Astrocyte (in vitro differentiated cells and primary cell): ENCODE results near the gene UTS2B. TPM values are rescaled to one million over a fixed set of nuclear protein-coding genes. Genes with fewer than 3 reads are reported as not detected.

Experiments
- DNase-seq: peaks from one replicate; pipeline ENCODE4 v3.0.0-alpha.2; 2010; ENCODE audit warnings: low read depth
- FAIRE-seq: peaks from 2 replicates; lab custom pipeline; 2011; peaks lifted over from hg19 to GRCh38; lab: Jason Lieb, UNC
- H2AFZ ChIP-seq: 2 replicates; pipeline ENCODE4 v1.6.0; 2012; ENCODE audit warnings: low read depth, low read length, inconsistent platforms
- H3K27ac ChIP-seq: 2 replicates; pipeline ENCODE4 v1.5.1; 2011; ENCODE audit warnings: low read depth, low read length, inconsistent platforms
- H3K27me3 ChIP-seq: 2 replicates; pipeline ENCODE4 v1.6.0; 2011; ENCODE audit warnings: low read length, inconsistent platforms; ENCODE audit not compliant: insufficient read depth
- H3K36me3 ChIP-seq: 2 replicates; pipeline ENCODE4 v1.5.1; 2011; ENCODE audit warnings: low read length, inconsistent platforms; ENCODE audit not compliant: insufficient read depth
- H3K4me1 ChIP-seq: 2 replicates; pipeline ENCODE4 v1.5.1; 2011; ENCODE audit warnings: low read length, inconsistent platforms; ENCODE audit not compliant: insufficient read depth
- H3K4me2 ChIP-seq: 2 replicates; pipeline ENCODE4 v1.6.0; 2012; ENCODE audit warnings: low read length, inconsistent platforms
- H3K4me3 ChIP-seq: 2 replicates; pipeline ENCODE4 v1.5.1; 2011; ENCODE audit warnings: low read depth, mild to moderate bottlenecking, low read length, inconsistent platforms; ENCODE audit not compliant: insufficient read depth
- H3K79me2 ChIP-seq: 2 replicates; pipeline ENCODE4 v1.6.0; 2012; ENCODE audit warnings: mild to moderate bottlenecking, low read length, inconsistent platforms; ENCODE audit not compliant: insufficient read depth
- H3K9ac ChIP-seq: 2 replicates; pipeline ENCODE4 v1.6.0; 2012; ENCODE audit warnings: mild to moderate bottlenecking, low read length, inconsistent platforms
- H3K9me3 ChIP-seq: 2 replicates; pipeline ENCODE4 v1.5.1; 2012; ENCODE audit warnings: low read depth, mild to moderate bottlenecking, low read length, inconsistent platforms; ENCODE audit not compliant: insufficient read depth
- H4K20me1 ChIP-seq: 2 replicates; pipeline ENCODE4 v1.6.0; 2012; ENCODE audit warnings: low read length, inconsistent platforms; ENCODE audit not compliant: insufficient read depth
- H3K27ac Mint-ChIP-seq: one replicate; pipeline ENCODE4 v1.8.0; 2021; ENCODE audit warnings: mild to moderate bottlenecking, mixed read lengths; ENCODE audit not compliant: unreplicated experiment
- H3K27me3 Mint-ChIP-seq: one replicate; pipeline ENCODE4 v1.8.0; 2021; ENCODE audit warnings: low read depth, mixed read lengths; ENCODE audit not compliant: unreplicated experiment
- H3K36me3 Mint-ChIP-seq: one replicate; pipeline ENCODE4 v1.8.0; 2021; ENCODE audit warnings: low read depth, mixed read lengths; ENCODE audit not compliant: unreplicated experiment
- H3K4me1 Mint-ChIP-seq: one replicate; pipeline ENCODE4 v1.8.0; 2021; ENCODE audit warnings: low read depth, mixed read lengths; ENCODE audit not compliant: unreplicated experiment
- H3K4me3 Mint-ChIP-seq: one replicate; pipeline ENCODE4 v1.8.0; 2021; ENCODE audit warnings: mild to moderate bottlenecking, moderate library complexity, mixed read lengths; ENCODE audit not compliant: unreplicated experiment
- H3K9me3 Mint-ChIP-seq: one replicate; pipeline ENCODE4 v1.8.0; 2021; ENCODE audit warnings: mild to moderate bottlenecking, mixed read lengths; ENCODE audit not compliant: unreplicated experiment
- EZH2 ChIP-seq: IDR thresholded peaks from 2 replicates; pipeline ENCODE4 v1.6.1; 2012; ENCODE audit warnings: mild to moderate bottlenecking, low read length, inconsistent platforms; ENCODE audit not compliant: insufficient read depth
- total RNA-seq: library from RNA; stranded (reverse); gene quantifications from 2 replicates; pipeline ENCODE4 v1.2.1, GENCODE V29; 2021
- TF ChIP-seq, protein P1 (sequence below): IDR thresholded peaks from 2 replicates; pipeline ENCODE4 v1.5.1; 2011; ENCODE audit warnings: low read depth, mild to moderate bottlenecking, inconsistent platforms, low read length, moderate library complexity; ENCODE audit not compliant: insufficient read depth

Gene UTS2B
- total RNA-seq, 1 donor from 2014 or later, result 0.75 TPM

DNA sequence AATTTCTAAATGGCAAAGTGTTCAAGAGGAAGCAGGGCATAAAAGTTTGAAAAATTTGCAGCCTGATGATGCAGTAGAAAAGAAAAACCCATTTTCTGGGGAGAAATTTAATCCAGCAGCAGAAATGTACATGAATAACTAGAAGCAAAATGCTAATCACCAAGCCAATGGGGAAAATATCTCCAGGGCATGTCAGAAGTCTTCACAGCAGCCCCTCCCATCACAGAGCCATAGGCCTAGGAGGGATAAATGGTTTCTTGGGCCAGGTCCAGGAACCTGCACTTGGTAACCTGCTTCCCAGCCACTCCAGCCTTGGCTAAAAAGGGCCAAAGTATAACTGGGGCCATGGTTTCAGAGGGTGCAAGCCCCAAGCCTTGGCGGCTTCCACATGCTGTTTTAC, 108.7 kb downstream of the UTS2B start:
- Histone ChIP-seq H2AFZ (no peak overlapping the region), H3K27ac (no peak overlapping the region), H3K9ac (no peak overlapping the region), H3K79me2 (no peaks in the 10 kb centered on the region), H3K27me3 (no peaks in the 10 kb centered on the region), H4K20me1 (no peaks in the 10 kb centered on the region), H3K9me3 (no peaks in the 10 kb centered on the region), H3K4me3 (no peak overlapping the region), H3K4me1 (no peaks in the 10 kb centered on the region), H3K4me2 (no peak overlapping the region), H3K36me3 (no peaks in the 10 kb centered on the region)
- DNase-seq (no peak), FAIRE-seq (no peak)
- no peaks in the 10 kb centered on the region for H3K27me3 Mint-ChIP-seq
- no peak overlapping the region for H3K27ac Mint-ChIP-seq
- no peaks in the 10 kb centered on the region for H3K4me1 Mint-ChIP-seq
- no peaks in the 10 kb centered on the region for H3K36me3 Mint-ChIP-seq
- no peak overlapping the region for H3K4me3 Mint-ChIP-seq
- TF ChIP-seq EZH2, result no peak
- TF ChIP-seq, protein P1, sequence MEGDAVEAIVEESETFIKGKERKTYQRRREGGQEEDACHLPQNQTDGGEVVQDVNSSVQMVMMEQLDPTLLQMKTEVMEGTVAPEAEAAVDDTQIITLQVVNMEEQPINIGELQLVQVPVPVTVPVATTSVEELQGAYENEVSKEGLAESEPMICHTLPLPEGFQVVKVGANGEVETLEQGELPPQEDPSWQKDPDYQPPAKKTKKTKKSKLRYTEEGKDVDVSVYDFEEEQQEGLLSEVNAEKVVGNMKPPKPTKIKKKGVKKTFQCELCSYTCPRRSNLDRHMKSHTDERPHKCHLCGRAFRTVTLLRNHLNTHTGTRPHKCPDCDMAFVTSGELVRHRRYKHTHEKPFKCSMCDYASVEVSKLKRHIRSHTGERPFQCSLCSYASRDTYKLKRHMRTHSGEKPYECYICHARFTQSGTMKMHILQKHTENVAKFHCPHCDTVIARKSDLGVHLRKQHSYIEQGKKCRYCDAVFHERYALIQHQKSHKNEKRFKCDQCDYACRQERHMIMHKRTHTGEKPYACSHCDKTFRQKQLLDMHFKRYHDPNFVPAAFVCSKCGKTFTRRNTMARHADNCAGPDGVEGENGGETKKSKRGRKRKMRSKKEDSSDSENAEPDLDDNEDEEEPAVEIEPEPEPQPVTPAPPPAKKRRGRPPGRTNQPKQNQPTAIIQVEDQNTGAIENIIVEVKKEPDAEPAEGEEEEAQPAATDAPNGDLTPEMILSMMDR, result no peak
- no peaks in the 10 kb centered on the region for H3K9me3 Mint-ChIP-seq

- no peak for FAIRE-seq
- no peaks in the 10 kb centered on the region for H3K27me3 ChIP-seq
- H3K79me2 ChIP-seq, result no peaks in the 10 kb centered on the region
Measured at GRCh38 chr3:191220908-191221307, 109.4 kb downstream of the UTS2B start.

GRCh38 chr3:191217301-191217700, 113.0 kb downstream of the UTS2B start:
- Histone ChIP-seq H3K4me1 (no peaks in the 10 kb centered on the region), H3K9me3 (no peaks in the 10 kb centered on the region), H3K79me2 (no peaks in the 10 kb centered on the region), H3K9ac (no peak overlapping the region), H3K27me3 (no peaks in the 10 kb centered on the region), H3K27ac (no peak overlapping the region), H2AFZ (no peak overlapping the region), H3K4me2 (no peak overlapping the region), H4K20me1 (no peaks in the 10 kb centered on the region), H3K36me3 (no peaks in the 10 kb centered on the region), H3K4me3 (no peak overlapping the region)
- Mint-ChIP-seq H3K4me3 (no peak overlapping the region), H3K36me3 (no peaks in the 10 kb centered on the region), H3K4me1 (no peaks in the 10 kb centered on the region), H3K9me3 (no peaks in the 10 kb centered on the region), H3K27me3 (no peaks in the 10 kb centered on the region), H3K27ac (no peak overlapping the region)
- TF ChIP-seq, protein P1, result no peak
- FAIRE-seq, result no peak
- no peak for DNase-seq

More at GRCh38 chr3:191220908-191221307, 109.4 kb downstream of the UTS2B start:
- DNase-seq, result no peak
- TF ChIP-seq EZH2, result no peak
- TF ChIP-seq, protein P1, result no peak
- Histone ChIP-seq H3K4me1 (no peaks in the 10 kb centered on the region), H3K4me2 (no peak overlapping the region), H2AFZ (no peak overlapping the region), H3K4me3 (no peak overlapping the region), H3K36me3 (no peaks in the 10 kb centered on the region), H4K20me1 (no peaks in the 10 kb centered on the region), H3K27ac (no peak overlapping the region), H3K9ac (no peak overlapping the region), H3K9me3 (no peaks in the 10 kb centered on the region)
- Mint-ChIP-seq H3K27me3 (no peaks in the 10 kb centered on the region), H3K4me3 (no peak overlapping the region), H3K36me3 (no peaks in the 10 kb centered on the region), H3K4me1 (no peaks in the 10 kb centered on the region), H3K9me3 (no peaks in the 10 kb centered on the region), H3K27ac (no peak overlapping the region)

Other genes starting within 250 kb of the UTS2B start
- gene OSTN, start 131.3 kb downstream of the UTS2B start, total RNA-seq, result not detected in 2 replicates
- 88.1 and 89.9 TPM in 2 replicates for gene CCDC50, start 1.1 kb downstream of the UTS2B start, total RNA-seq
- not detected in 2 replicates for gene PYDC2, start 130.6 kb upstream of the UTS2B start, total RNA-seq